HG03342 (cell line): ENCODE data around the gene HMGCS1.
"Not testable (repeated sequence)": the region's sequence is repeated elsewhere in the genome, so short reads cannot be mapped to it uniquely, and the experiment has no call there.

ENCODE experiments used
- ATAC-seq: cut with Tn5 transposase; IDR thresholded peaks from one replicate; pipeline ENCODE4 v1.9.1; 2021; ENCODE audit warnings: mild to moderate bottlenecking, moderate library complexity; ENCODE audit not compliant: unreplicated experiment

Gene HMGCS1

GRCh38 chr5:43313854-43314457, 744 bp upstream of the HMGCS1 start:
- no peak for ATAC-seq

- ATAC-seq = peak; percentile 0
Measured at GRCh38 chr5:43312699-43313034, 545 bp downstream of the HMGCS1 start.

- no peak for ATAC-seq
Measured at GRCh38 chr5:43312076-43312661, 1.0 kb downstream of the HMGCS1 start.

GRCh38 chr5:43309637-43310036, 3.6 kb downstream of the HMGCS1 start:
- ATAC-seq = no peak

- ATAC-seq = no peak
Measured at GRCh38 chr5:43309122-43309521, 4.1 kb downstream of the HMGCS1 start.

- not testable (repeated sequence) for ATAC-seq
Measured at GRCh38 chr5:43306954-43307353, 6.3 kb downstream of the HMGCS1 start.

GRCh38 chr5:43305948-43306565, 7.2 kb downstream of the HMGCS1 start:
- peak; percentile 65 for ATAC-seq

- ATAC-seq = peak; percentile 53
Measured at GRCh38 chr5:43304525-43304924, 8.7 kb downstream of the HMGCS1 start.

- ATAC-seq = no peak
Measured at GRCh38 chr5:43303242-43303641, 10.0 kb downstream of the HMGCS1 start.

GRCh38 chr5:43302481-43302880, 10.7 kb downstream of the HMGCS1 start:
- ATAC-seq = no peak

- ATAC-seq = no peak
Measured at GRCh38 chr5:43301653-43302091, 11.5 kb downstream of the HMGCS1 start.

GRCh38 chr5:43300112-43300511, 13.1 kb downstream of the HMGCS1 start:
- no peak for ATAC-seq

- ATAC-seq = no peak
Measured at GRCh38 chr5:43298443-43298842, 14.8 kb downstream of the HMGCS1 start.

GRCh38 chr5:43296835-43297234, 16.4 kb downstream of the HMGCS1 start:
- no peak for ATAC-seq

- no peak for ATAC-seq
Measured at GRCh38 chr5:43295202-43295601, 18.0 kb downstream of the HMGCS1 start.

- ATAC-seq = no peak
Measured at GRCh38 chr5:43294226-43294625, 19.0 kb downstream of the HMGCS1 start.

GRCh38 chr5:43290726-43291125, 22.5 kb downstream of the HMGCS1 start:
- ATAC-seq = no peak

GRCh38 chr5:43288269-43288831, 24.9 kb downstream of the HMGCS1 start:
- ATAC-seq = no peak

- ATAC-seq = no peak
Measured at GRCh38 chr5:43287493-43287892, 25.7 kb downstream of the HMGCS1 start.

- no peak for ATAC-seq
Measured at GRCh38 chr5:43286623-43287022, 26.6 kb downstream of the HMGCS1 start.

- ATAC-seq = no peak
Measured at GRCh38 chr5:43281840-43282658, 31.2 kb downstream of the HMGCS1 start.
